ENCODE data around the gene MRPL33. TPM values are rescaled to one million over a fixed set of nuclear protein-coding genes. Genes with fewer than 3 reads are reported as not detected.
"Not testable (repeated sequence)": the region's sequence is repeated elsewhere in the genome, so short reads cannot be mapped to it uniquely, and the experiment has no call there.

MRPL33 gene
- total RNA-seq, 1 experiment from 2014 or later: 166 TPM

- no peak overlapping the region for H3K4me3 ChIP-seq
- no peaks in the 10 kb centered on the region for H3K36me3 ChIP-seq
- H3K27me3 ChIP-seq: no peaks in the 10 kb centered on the region
- no peak for DNase-seq
- no peaks in the 10 kb centered on the region for H3K9me3 ChIP-seq
Observed at GRCh38 chr2:27736890-27737204, 34.7 kb upstream of the MRPL33 start.

GRCh38 chr2:27737676-27738348, 33.7 kb upstream of the MRPL33 start:
- Histone ChIP-seq H3K27me3 (no peaks in the 10 kb centered on the region), H3K36me3 (no peaks in the 10 kb centered on the region), H3K4me3 (no peak overlapping the region), H3K9me3 (no peaks in the 10 kb centered on the region)
- DNase-seq: peak; percentile 62

- DNase-seq: no peak
- no peaks in the 10 kb centered on the region for H3K27me3 ChIP-seq
- no peak overlapping the region for H3K4me3 ChIP-seq
- H3K36me3 ChIP-seq: no peaks in the 10 kb centered on the region
- H3K9me3 ChIP-seq: no peaks in the 10 kb centered on the region
Observed at GRCh38 chr2:27738349-27739057, 33.0 kb upstream of the MRPL33 start.

GRCh38 chr2:27739058-27739373, 32.5 kb upstream of the MRPL33 start:
- Histone ChIP-seq H3K36me3 (no peaks in the 10 kb centered on the region), H3K4me3 (no peak overlapping the region), H3K27me3 (no peaks in the 10 kb centered on the region), H3K9me3 (no peaks in the 10 kb centered on the region)
- no peak for DNase-seq

- Histone ChIP-seq H3K36me3 (no peaks in the 10 kb centered on the region), H3K27me3 (no peaks in the 10 kb centered on the region), H3K4me3 (no peak overlapping the region), H3K9me3 (no peaks in the 10 kb centered on the region)
- DNase-seq: no peak
Observed at GRCh38 chr2:27741673-27742072, 29.8 kb upstream of the MRPL33 start.

- Histone ChIP-seq H3K27me3 (no peaks in the 10 kb centered on the region), H3K9me3 (no peaks in the 10 kb centered on the region), H3K4me3 (no peak overlapping the region), H3K36me3 (no peaks in the 10 kb centered on the region)
- DNase-seq: no peak
Observed at GRCh38 chr2:27742571-27742970, 28.9 kb upstream of the MRPL33 start.

- DNase-seq, H3K4me3 ChIP-seq, H3K27me3 ChIP-seq, H3K9me3 ChIP-seq, H3K36me3 ChIP-seq: not testable (repeated sequence)
Observed at GRCh38 chr2:27745494-27745893, 26.0 kb upstream of the MRPL33 start.

- Histone ChIP-seq H3K27me3 (no peaks in the 10 kb centered on the region), H3K36me3 (no peaks in the 10 kb centered on the region), H3K9me3 (peaks cover 4% of the 10 kb centered on the region; the same call in 1 of the 2 replicates), H3K4me3 (no peak overlapping the region)
- no peak for DNase-seq
Observed at GRCh38 chr2:27746325-27746724, 25.2 kb upstream of the MRPL33 start.

- Histone ChIP-seq H3K27me3 (no peaks in the 10 kb centered on the region), H3K36me3 (no peaks in the 10 kb centered on the region), H3K9me3 (peaks cover 4% of the 10 kb centered on the region; the same call in 1 of the 2 replicates), H3K4me3 (no peak overlapping the region)
- no peak for DNase-seq
Observed at GRCh38 chr2:27747827-27748352, 23.6 kb upstream of the MRPL33 start.

- not testable (repeated sequence) for H3K4me3 ChIP-seq, DNase-seq, H3K36me3 ChIP-seq, H3K9me3 ChIP-seq, H3K27me3 ChIP-seq
Observed at GRCh38 chr2:27748803-27749554, 22.5 kb upstream of the MRPL33 start.

GRCh38 chr2:27751377-27751776, 20.1 kb upstream of the MRPL33 start:
- no peak for DNase-seq
- Histone ChIP-seq H3K36me3 (no peaks in the 10 kb centered on the region), H3K9me3 (peaks cover 4% of the 10 kb centered on the region; the same call in 1 of the 2 replicates), H3K27me3 (no peaks in the 10 kb centered on the region), H3K4me3 (no peak overlapping the region)

- DNase-seq: no peak
- no peak overlapping the region for H3K4me3 ChIP-seq
- H3K36me3 ChIP-seq: no peaks in the 10 kb centered on the region
- H3K27me3 ChIP-seq: no peaks in the 10 kb centered on the region
- peaks cover 4% of the 10 kb centered on the region; the same call in 1 of the 2 replicates for H3K9me3 ChIP-seq
Observed at GRCh38 chr2:27752551-27753237, 18.8 kb upstream of the MRPL33 start.

GRCh38 chr2:27754138-27754588, 17.4 kb upstream of the MRPL33 start:
- no peaks in the 10 kb centered on the region for H3K27me3 ChIP-seq
- no peak overlapping the region for H3K4me3 ChIP-seq
- H3K9me3 ChIP-seq: peaks cover 4% of the 10 kb centered on the region; the same call in 1 of the 2 replicates
- no peaks in the 10 kb centered on the region for H3K36me3 ChIP-seq
- DNase-seq: peak; percentile 76

- no peak for DNase-seq
- Histone ChIP-seq H3K27me3 (no peaks in the 10 kb centered on the region), H3K36me3 (no peaks in the 10 kb centered on the region), H3K4me3 (no peak overlapping the region), H3K9me3 (no peaks in the 10 kb centered on the region)
Observed at GRCh38 chr2:27754831-27755230, 16.7 kb upstream of the MRPL33 start.

GRCh38 chr2:27756091-27756490, 15.4 kb upstream of the MRPL33 start:
- Histone ChIP-seq H3K36me3 (no peaks in the 10 kb centered on the region), H3K27me3 (no peaks in the 10 kb centered on the region), H3K4me3 (no peak overlapping the region), H3K9me3 (no peaks in the 10 kb centered on the region)
- DNase-seq: no peak

- Histone ChIP-seq H3K27me3 (no peaks in the 10 kb centered on the region), H3K9me3 (no peaks in the 10 kb centered on the region), H3K4me3 (no peak overlapping the region), H3K36me3 (no peaks in the 10 kb centered on the region)
- no peak for DNase-seq
Observed at GRCh38 chr2:27756544-27757498, 14.7 kb upstream of the MRPL33 start.
